ENCODE data around the gene PRKN. TPM values are rescaled to one million over a fixed set of nuclear protein-coding genes. Genes with fewer than 3 reads are reported as not detected.

Gene PRKN
- total RNA-seq, 1 experiment from 2014 or later: 0.46 TPM

DNA sequence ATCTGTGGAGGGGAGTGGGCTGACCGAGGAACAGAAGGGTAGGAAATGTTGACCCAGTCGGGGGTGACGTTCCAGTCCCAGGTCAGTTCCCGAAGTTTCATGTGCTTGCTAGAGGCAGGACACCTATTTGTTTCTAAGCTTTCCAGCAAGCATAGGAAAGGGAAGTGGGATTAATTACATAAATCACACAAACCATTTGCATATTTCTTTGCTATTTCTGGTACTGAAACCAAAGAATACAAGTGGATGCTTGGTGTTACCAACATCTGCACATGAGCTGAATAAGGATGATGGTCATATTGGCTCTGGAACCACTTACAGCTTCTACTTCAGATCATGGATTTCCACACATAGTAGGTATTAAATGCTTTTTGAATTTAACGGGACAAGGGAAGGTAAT, 546.5 kb downstream of the PRKN start:
- Histone ChIP-seq H3K4me1 (ENCODE audit: control insufficient read depth, insufficient read depth, low read length) (no peaks in the 10 kb centered on the region), H3K9me3 (ENCODE audit: control insufficient read depth, insufficient read depth, low read depth, low read length) (no peaks in the 10 kb centered on the region), H3K27me3 (ENCODE audit: control insufficient read depth, insufficient read depth, low read length) (no peaks in the 10 kb centered on the region), H3K36me3 (ENCODE audit: control insufficient read depth, insufficient read depth, low read length) (no peaks in the 10 kb centered on the region), H3K27ac (ENCODE audit: low read length) (no peak overlapping the region), H3K4me3 (ENCODE audit: low read depth in 2 of 2, low read length in 2 of 2) (no peak overlapping the region)
- TF ChIP-seq, protein P1, sequence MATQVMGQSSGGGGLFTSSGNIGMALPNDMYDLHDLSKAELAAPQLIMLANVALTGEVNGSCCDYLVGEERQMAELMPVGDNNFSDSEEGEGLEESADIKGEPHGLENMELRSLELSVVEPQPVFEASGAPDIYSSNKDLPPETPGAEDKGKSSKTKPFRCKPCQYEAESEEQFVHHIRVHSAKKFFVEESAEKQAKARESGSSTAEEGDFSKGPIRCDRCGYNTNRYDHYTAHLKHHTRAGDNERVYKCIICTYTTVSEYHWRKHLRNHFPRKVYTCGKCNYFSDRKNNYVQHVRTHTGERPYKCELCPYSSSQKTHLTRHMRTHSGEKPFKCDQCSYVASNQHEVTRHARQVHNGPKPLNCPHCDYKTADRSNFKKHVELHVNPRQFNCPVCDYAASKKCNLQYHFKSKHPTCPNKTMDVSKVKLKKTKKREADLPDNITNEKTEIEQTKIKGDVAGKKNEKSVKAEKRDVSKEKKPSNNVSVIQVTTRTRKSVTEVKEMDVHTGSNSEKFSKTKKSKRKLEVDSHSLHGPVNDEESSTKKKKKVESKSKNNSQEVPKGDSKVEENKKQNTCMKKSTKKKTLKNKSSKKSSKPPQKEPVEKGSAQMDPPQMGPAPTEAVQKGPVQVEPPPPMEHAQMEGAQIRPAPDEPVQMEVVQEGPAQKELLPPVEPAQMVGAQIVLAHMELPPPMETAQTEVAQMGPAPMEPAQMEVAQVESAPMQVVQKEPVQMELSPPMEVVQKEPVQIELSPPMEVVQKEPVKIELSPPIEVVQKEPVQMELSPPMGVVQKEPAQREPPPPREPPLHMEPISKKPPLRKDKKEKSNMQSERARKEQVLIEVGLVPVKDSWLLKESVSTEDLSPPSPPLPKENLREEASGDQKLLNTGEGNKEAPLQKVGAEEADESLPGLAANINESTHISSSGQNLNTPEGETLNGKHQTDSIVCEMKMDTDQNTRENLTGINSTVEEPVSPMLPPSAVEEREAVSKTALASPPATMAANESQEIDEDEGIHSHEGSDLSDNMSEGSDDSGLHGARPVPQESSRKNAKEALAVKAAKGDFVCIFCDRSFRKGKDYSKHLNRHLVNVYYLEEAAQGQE (IDR thresholded peaks at IDR 0.05; ENCODE audit: insufficient read depth in 1 of 2, low read depth in 2 of 2, low read length in 1 of 2): no peak
- TF ChIP-seq, protein P2, sequence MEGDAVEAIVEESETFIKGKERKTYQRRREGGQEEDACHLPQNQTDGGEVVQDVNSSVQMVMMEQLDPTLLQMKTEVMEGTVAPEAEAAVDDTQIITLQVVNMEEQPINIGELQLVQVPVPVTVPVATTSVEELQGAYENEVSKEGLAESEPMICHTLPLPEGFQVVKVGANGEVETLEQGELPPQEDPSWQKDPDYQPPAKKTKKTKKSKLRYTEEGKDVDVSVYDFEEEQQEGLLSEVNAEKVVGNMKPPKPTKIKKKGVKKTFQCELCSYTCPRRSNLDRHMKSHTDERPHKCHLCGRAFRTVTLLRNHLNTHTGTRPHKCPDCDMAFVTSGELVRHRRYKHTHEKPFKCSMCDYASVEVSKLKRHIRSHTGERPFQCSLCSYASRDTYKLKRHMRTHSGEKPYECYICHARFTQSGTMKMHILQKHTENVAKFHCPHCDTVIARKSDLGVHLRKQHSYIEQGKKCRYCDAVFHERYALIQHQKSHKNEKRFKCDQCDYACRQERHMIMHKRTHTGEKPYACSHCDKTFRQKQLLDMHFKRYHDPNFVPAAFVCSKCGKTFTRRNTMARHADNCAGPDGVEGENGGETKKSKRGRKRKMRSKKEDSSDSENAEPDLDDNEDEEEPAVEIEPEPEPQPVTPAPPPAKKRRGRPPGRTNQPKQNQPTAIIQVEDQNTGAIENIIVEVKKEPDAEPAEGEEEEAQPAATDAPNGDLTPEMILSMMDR (IDR thresholded peaks at IDR 0.05): no peak
- TF ChIP-seq SIN3A (IDR thresholded peaks at IDR 0.05; ENCODE audit: borderline replicate concordance, insufficient read depth, low read depth, low read length) (no peak), TCF7L2 (IDR thresholded peaks at IDR 0.05; ENCODE audit: low read depth, low read length) (no peak), POLR2AphosphoS5 (IDR thresholded peaks at IDR 0.05; ENCODE audit: low read depth, low read length) (no peak)
- in situ Hi-C loops (cut with HindIII; ENCODE audit: low pct_unique_long_range_greater_than_20kb, low sequenced_read_pairs): no loop called here
- ATAC-seq (no peak), DNase-seq (ENCODE audit: low read depth, low spot score) (no peak)
- no TSS peak for BruUV-seq (replicated peaks)
- intact Hi-C loops (cut with micrococcal nuclease; ENCODE audit: unreplicated experiment): no loop called here
- POLR2A ChIA-PET: no interaction called here
- CTCF ChIA-PET: no interaction called here

DNA sequence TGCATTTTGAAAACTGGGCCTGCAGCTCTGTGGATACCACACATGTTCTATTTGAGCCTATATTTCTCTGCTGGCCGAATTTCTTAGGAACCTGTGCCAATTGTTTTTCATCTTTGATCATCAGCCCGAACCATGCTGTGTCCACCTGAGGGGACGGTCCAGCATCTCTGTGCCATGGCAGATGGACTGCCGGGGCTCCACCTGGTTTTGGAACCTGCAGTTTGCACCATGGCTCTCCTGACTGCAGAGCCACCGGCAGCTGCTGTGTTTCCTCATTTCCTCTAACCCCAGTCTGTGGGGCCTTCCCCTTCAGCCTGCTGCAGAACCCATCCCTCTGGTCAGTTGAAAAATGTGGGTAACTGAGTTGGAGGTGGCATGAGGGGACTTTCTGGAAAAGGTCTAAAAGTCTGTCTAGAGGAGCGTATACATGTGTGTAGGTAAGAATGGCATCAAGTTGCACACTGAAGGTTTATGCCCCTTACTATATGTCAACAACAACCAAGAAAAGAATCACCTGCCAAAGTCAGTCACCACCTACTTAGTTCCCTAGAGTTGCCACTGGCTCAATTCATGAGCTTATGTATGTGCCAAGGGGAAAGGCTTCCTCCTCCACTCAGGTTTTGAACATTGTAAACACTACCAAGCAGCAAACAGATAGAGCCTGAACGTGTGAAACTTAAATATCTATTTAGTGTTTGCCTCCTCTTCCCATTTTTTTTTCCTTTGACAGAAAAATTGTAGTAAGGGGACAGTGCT, 548.2 kb downstream of the PRKN start:
- Histone ChIP-seq H3K36me3 (ENCODE audit: control insufficient read depth, insufficient read depth, low read length) (no peaks in the 10 kb centered on the region), H3K4me1 (ENCODE audit: control insufficient read depth, insufficient read depth, low read length) (no peaks in the 10 kb centered on the region), H3K4me3 (ENCODE audit: low read depth in 2 of 2, low read length in 2 of 2) (no peak overlapping the region), H3K9me3 (ENCODE audit: control insufficient read depth, insufficient read depth, low read depth, low read length) (no peaks in the 10 kb centered on the region), H3K27me3 (ENCODE audit: control insufficient read depth, insufficient read depth, low read length) (no peaks in the 10 kb centered on the region), H3K27ac (ENCODE audit: low read length) (no peak overlapping the region)
- no peak for DNase-seq (ENCODE audit: low read depth, low spot score)
- TF ChIP-seq, protein P2 (IDR thresholded peaks at IDR 0.05): no peak
- TF ChIP-seq SIN3A (IDR thresholded peaks at IDR 0.05; ENCODE audit: borderline replicate concordance, insufficient read depth, low read depth, low read length): no peak
- TF ChIP-seq POLR2AphosphoS5 (IDR thresholded peaks at IDR 0.05; ENCODE audit: low read depth, low read length): no peak
- TF ChIP-seq, protein P1 (IDR thresholded peaks at IDR 0.05; ENCODE audit: insufficient read depth in 1 of 2, low read depth in 2 of 2, low read length in 1 of 2): no peak
- no peak for TF ChIP-seq TCF7L2 (IDR thresholded peaks at IDR 0.05; ENCODE audit: low read depth, low read length)
- ChIA-PET POLR2A (no interaction called here), CTCF (no interaction called here)
- no TSS peak for BruUV-seq (replicated peaks)
- in situ Hi-C loops (cut with HindIII; ENCODE audit: low pct_unique_long_range_greater_than_20kb, low sequenced_read_pairs): no loop called here
- intact Hi-C loops (cut with micrococcal nuclease; ENCODE audit: unreplicated experiment): no loop called here
- ATAC-seq: no peak
